GM21717 (cell line): ENCODE results near the gene PAPPA.

Experiments used
- ATAC-seq: cut with Tn5 transposase; IDR thresholded peaks from one replicate; pipeline ENCODE4 v1.9.1; 2021; ENCODE audit warnings: mild to moderate bottlenecking, moderate library complexity; ENCODE audit not compliant: unreplicated experiment

PAPPA gene

GRCh38 chr9:116342061-116342460 is 188.5 kb downstream of the PAPPA start:
- no peak for ATAC-seq

GRCh38 chr9:116342941-116343340 is 189.3 kb downstream of the PAPPA start:
- ATAC-seq = no peak

- ATAC-seq = no peak
These were observed 190.8 kb downstream of the PAPPA start for GRCh38 chr9:116344416-116344815.

GRCh38 chr9:116345393-116345792 is 191.8 kb downstream of the PAPPA start:
- no peak for ATAC-seq

- ATAC-seq = no peak
These were observed 192.2 kb downstream of the PAPPA start for GRCh38 chr9:116345817-116346216.

GRCh38 chr9:116349684-116350083 is 196.1 kb downstream of the PAPPA start:
- ATAC-seq = no peak

GRCh38 chr9:116350213-116350612 is 196.6 kb downstream of the PAPPA start:
- no peak for ATAC-seq

GRCh38 chr9:116352958-116353357 is 199.4 kb downstream of the PAPPA start:
- no peak for ATAC-seq

- no peak for ATAC-seq
These were observed 201.7 kb downstream of the PAPPA start for GRCh38 chr9:116355153-116355921.

- ATAC-seq = no peak
These were observed 204.7 kb downstream of the PAPPA start for GRCh38 chr9:116358251-116358650.

- ATAC-seq = no peak
These were observed 206.4 kb downstream of the PAPPA start for GRCh38 chr9:116360016-116360415.

- ATAC-seq = no peak
These were observed 207.4 kb downstream of the PAPPA start for GRCh38 chr9:116360989-116361388.

GRCh38 chr9:116361547-116361946 is 208.0 kb downstream of the PAPPA start:
- no peak for ATAC-seq

- no peak for ATAC-seq
These were observed 208.9 kb downstream of the PAPPA start for GRCh38 chr9:116362493-116362892.

- ATAC-seq = no peak
These were observed 211.5 kb downstream of the PAPPA start for GRCh38 chr9:116365056-116365471.

- ATAC-seq = no peak
These were observed 212.7 kb downstream of the PAPPA start for GRCh38 chr9:116366241-116366640.

- no peak for ATAC-seq
These were observed 215.1 kb downstream of the PAPPA start for GRCh38 chr9:116368680-116369079.

GRCh38 chr9:116369706-116370105 is 216.1 kb downstream of the PAPPA start:
- ATAC-seq = no peak

GRCh38 chr9:116370556-116370955 is 217.0 kb downstream of the PAPPA start:
- no peak for ATAC-seq

- ATAC-seq = no peak
These were observed 218.6 kb downstream of the PAPPA start for GRCh38 chr9:116372081-116372673.

- no peak for ATAC-seq
These were observed 219.2 kb downstream of the PAPPA start for GRCh38 chr9:116372786-116373185.

GRCh38 chr9:116377179-116377798 is 223.7 kb downstream of the PAPPA start:
- no peak for ATAC-seq
